MM.1S (cell line): ENCODE measurements around the gene FGF19.

ENCODE experiments used
- DNase-seq: peaks from one replicate; pipeline ENCODE4 v3.0.0-alpha.2; 2015
- H2AFZ ChIP-seq: fragments of 300-600 bp; sonication (generic); 2 replicates; pipeline ENCODE4 v1.6.0; 2016; ENCODE audit warnings: antibody characterized with exemption, low read length
- H3F3A ChIP-seq: fragments of 300-600 bp; sonication (generic); 2 replicates; pipeline ENCODE4 v1.6.1; 2016; ENCODE audit warnings: mild to moderate bottlenecking, antibody characterized with exemption, low read length, moderate library complexity, mixed read lengths; ENCODE audit not compliant: insufficient read depth
- H3K27ac ChIP-seq: fragments of 300-600 bp; sonication (generic); 2 replicates; pipeline ENCODE4 v1.5.1; 2016; ENCODE audit warnings: mild to moderate bottlenecking, low read length
- H3K27me3 ChIP-seq: fragments of 300-600 bp; sonication (generic); replicated peaks from 2 replicates; pipeline ENCODE4 v1.6.0; 2016; ENCODE audit warnings: low read length; ENCODE audit not compliant: insufficient read depth
- H3K36me3 ChIP-seq: fragments of 300-600 bp; sonication (generic); replicated peaks from 2 replicates; pipeline ENCODE4 v1.6.1; 2016; ENCODE audit warnings: mild to moderate bottlenecking, low read length, mixed read lengths; ENCODE audit not compliant: insufficient read depth
- H3K4me1 ChIP-seq: fragments of 300-600 bp; sonication (generic); 2 replicates; pipeline ENCODE4 v1.6.1; 2016; ENCODE audit warnings: low read length, mixed read lengths
- H3K4me2 ChIP-seq: fragments of 300-600 bp; sonication (generic); 2 replicates; pipeline ENCODE4 v1.6.0; 2016; ENCODE audit warnings: low read depth, low read length
- H3K4me3 ChIP-seq: fragments of 300-600 bp; sonication (generic); 2 replicates; pipeline ENCODE4 v1.5.1; 2016; ENCODE audit warnings: low read length, mixed read lengths
- H3K79me2 ChIP-seq: fragments of 300-600 bp; sonication (generic); 2 replicates; pipeline ENCODE4 v1.6.1; 2016; ENCODE audit warnings: mixed run types, low read length, mixed read lengths
- H3K9ac ChIP-seq: fragments of 300-600 bp; sonication (generic); 2 replicates; pipeline ENCODE4 v1.6.1; 2016; ENCODE audit warnings: low read length, mixed read lengths
- H3K9me2 ChIP-seq: fragments of 300-600 bp; sonication (generic); replicated peaks from 2 replicates; pipeline ENCODE4 v1.6.1; 2016; ENCODE audit warnings: mild to moderate bottlenecking, low read length, mixed read lengths; ENCODE audit not compliant: insufficient read depth
- H3K9me3 ChIP-seq: fragments of 300-600 bp; sonication (generic); replicated peaks from 2 replicates; pipeline ENCODE4 v1.6.1; 2016; ENCODE audit warnings: mild to moderate bottlenecking, low read length, mixed read lengths; ENCODE audit not compliant: insufficient read depth
- H4K20me1 ChIP-seq: fragments of 300-600 bp; sonication (generic); 2 replicates; pipeline ENCODE4 v1.6.1; 2016; ENCODE audit warnings: mild to moderate bottlenecking, low read length, moderate library complexity, mixed read lengths; ENCODE audit not compliant: insufficient read depth
- EZH2 ChIP-seq: fragments of 300-600 bp; sonication (generic); optimal IDR thresholded peaks from 2 replicates; pipeline ENCODE3; 2017; ENCODE audit warnings: low read depth, mild to moderate bottlenecking, antibody characterized with exemption, low read length, mixed read lengths
- EZH2phosphoT487 ChIP-seq: fragments of 300-600 bp; sonication (generic); IDR thresholded peaks from 2 replicates; pipeline ENCODE4 v1.6.1; 2018; ENCODE audit warnings: antibody characterized with exemption, low read length
- TF ChIP-seq, protein P1 (sequence below): fragments of 300-600 bp; sonication (generic); IDR thresholded peaks from 2 replicates; pipeline ENCODE4 v1.5.1; 2016; ENCODE audit warnings: antibody characterized with exemption, low read length, mixed read lengths

FGF19 gene

DNA sequence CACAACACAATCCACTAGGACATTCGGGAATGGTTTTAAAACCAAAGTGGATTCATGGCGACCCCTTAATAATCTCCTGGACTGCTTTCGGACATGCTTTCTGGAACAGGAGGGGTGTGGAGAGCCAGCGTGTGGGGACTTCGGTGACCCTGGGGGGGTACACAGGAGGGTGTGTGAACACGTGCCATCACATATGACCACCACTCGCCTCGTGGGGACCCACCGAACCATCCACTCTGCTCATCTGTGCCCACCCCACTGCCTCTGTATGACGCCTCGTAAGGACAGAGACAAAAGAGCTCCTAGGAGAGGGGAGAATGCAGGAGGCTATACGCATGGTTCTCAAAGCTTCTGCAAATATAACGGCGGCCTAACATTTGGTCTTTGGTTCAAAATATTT is 37.6 kb downstream of the FGF19 start:
- no peak overlapping the region for H2AFZ ChIP-seq
- H3K36me3 ChIP-seq = no peaks in the 10 kb centered on the region
- H3K9me2 ChIP-seq = no peaks in the 10 kb centered on the region
- H3K9me3 ChIP-seq = no peaks in the 10 kb centered on the region
- H3K4me2 ChIP-seq = no peak overlapping the region
- no peak overlapping the region for H3K27ac ChIP-seq
- TF ChIP-seq EZH2 = no peak
- TF ChIP-seq, protein P1, sequence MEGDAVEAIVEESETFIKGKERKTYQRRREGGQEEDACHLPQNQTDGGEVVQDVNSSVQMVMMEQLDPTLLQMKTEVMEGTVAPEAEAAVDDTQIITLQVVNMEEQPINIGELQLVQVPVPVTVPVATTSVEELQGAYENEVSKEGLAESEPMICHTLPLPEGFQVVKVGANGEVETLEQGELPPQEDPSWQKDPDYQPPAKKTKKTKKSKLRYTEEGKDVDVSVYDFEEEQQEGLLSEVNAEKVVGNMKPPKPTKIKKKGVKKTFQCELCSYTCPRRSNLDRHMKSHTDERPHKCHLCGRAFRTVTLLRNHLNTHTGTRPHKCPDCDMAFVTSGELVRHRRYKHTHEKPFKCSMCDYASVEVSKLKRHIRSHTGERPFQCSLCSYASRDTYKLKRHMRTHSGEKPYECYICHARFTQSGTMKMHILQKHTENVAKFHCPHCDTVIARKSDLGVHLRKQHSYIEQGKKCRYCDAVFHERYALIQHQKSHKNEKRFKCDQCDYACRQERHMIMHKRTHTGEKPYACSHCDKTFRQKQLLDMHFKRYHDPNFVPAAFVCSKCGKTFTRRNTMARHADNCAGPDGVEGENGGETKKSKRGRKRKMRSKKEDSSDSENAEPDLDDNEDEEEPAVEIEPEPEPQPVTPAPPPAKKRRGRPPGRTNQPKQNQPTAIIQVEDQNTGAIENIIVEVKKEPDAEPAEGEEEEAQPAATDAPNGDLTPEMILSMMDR = no peak
- TF ChIP-seq EZH2phosphoT487 = no peak
- 0 out of 2 replicates have a peak, but pooled peaks cover 6% of the 10 kb centered on the region for H3K79me2 ChIP-seq
- no peaks in the 10 kb centered on the region for H3K4me1 ChIP-seq
- no peaks in the 10 kb centered on the region for H4K20me1 ChIP-seq
- no peaks in the 10 kb centered on the region for H3K27me3 ChIP-seq
- H3K4me3 ChIP-seq = no peak overlapping the region
- DNase-seq = no peak
- no peak overlapping the region for H3K9ac ChIP-seq
- H3F3A ChIP-seq = no peaks in the 10 kb centered on the region

- H3K27ac ChIP-seq = no peak overlapping the region
- no peaks in the 10 kb centered on the region for H3K4me1 ChIP-seq
- TF ChIP-seq EZH2 = no peak
- TF ChIP-seq, protein P1 = no peak
- H3K9ac ChIP-seq = no peak overlapping the region
- no peaks in the 10 kb centered on the region for H3K27me3 ChIP-seq
- H2AFZ ChIP-seq = no peak overlapping the region
- H3K4me2 ChIP-seq = no peak overlapping the region
- no peaks in the 10 kb centered on the region for H4K20me1 ChIP-seq
- H3K36me3 ChIP-seq = no peaks in the 10 kb centered on the region
- no peak overlapping the region for H3K4me3 ChIP-seq
- no peaks in the 10 kb centered on the region for H3F3A ChIP-seq
- H3K79me2 ChIP-seq = 0 out of 2 replicates have a peak, but pooled peaks cover 6% of the 10 kb centered on the region
- no peaks in the 10 kb centered on the region for H3K9me2 ChIP-seq
- H3K9me3 ChIP-seq = no peaks in the 10 kb centered on the region
- DNase-seq = no peak
Observed at GRCh38 chr11:69665669-69666068, 38.2 kb downstream of the FGF19 start.

DNA sequence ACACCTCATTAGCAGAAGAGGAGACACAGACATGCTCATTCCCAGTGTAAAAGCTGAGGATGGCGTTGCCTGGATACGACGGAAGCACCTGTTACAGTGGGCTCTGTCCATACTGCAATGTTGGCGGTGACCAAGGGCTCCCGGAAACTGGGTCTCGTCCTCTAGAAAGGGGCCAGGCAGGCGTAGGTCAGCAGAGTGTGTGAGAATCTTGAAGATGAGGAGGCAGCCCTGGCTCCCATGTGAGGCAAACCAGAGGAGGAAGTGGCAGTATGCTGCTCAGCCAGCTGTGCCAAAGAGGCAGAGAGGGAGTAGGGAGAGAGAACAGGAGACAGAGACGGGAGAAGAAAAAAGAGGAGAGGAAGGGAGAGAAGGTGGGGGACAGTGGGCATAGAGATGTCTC is 38.9 kb downstream of the FGF19 start:
- Histone ChIP-seq H3K4me2 (no peak overlapping the region), H3K27ac (no peak overlapping the region), H4K20me1 (no peaks in the 10 kb centered on the region), H3K36me3 (no peaks in the 10 kb centered on the region), H3K27me3 (no peaks in the 10 kb centered on the region), H3K9me3 (no peaks in the 10 kb centered on the region), H2AFZ (no peak overlapping the region), H3K9ac (no peak overlapping the region), H3K4me1 (no peaks in the 10 kb centered on the region), H3K9me2 (no peaks in the 10 kb centered on the region), H3K4me3 (no peak overlapping the region), H3K79me2 (0 out of 2 replicates have a peak, but pooled peaks cover 6% of the 10 kb centered on the region), H3F3A (no peaks in the 10 kb centered on the region)
- DNase-seq = no peak
- TF ChIP-seq EZH2 (no peak), EZH2phosphoT487 (no peak)
- TF ChIP-seq, protein P1 = no peak
